HG02798 (cell line): Measurements from ENCODE around the gene PRKD3.

Source experiments
- ATAC-seq: cut with Tn5 transposase; IDR thresholded peaks from one replicate; pipeline ENCODE4 v1.9.1; 2021; ENCODE audit warnings: mild to moderate bottlenecking; ENCODE audit not compliant: unreplicated experiment, poor library complexity

Gene PRKD3

GRCh38 chr2:37343537-37344434 lies 19.2 kb upstream of the PRKD3 start:
- no peak for ATAC-seq

GRCh38 chr2:37342591-37343220 lies 18.1 kb upstream of the PRKD3 start:
- no peak for ATAC-seq

GRCh38 chr2:37340637-37341036 lies 16.0 kb upstream of the PRKD3 start:
- ATAC-seq: no peak

GRCh38 chr2:37338933-37339332 lies 14.3 kb upstream of the PRKD3 start:
- no peak for ATAC-seq

- no peak for ATAC-seq
Measured at GRCh38 chr2:37337620-37338280, 13.1 kb upstream of the PRKD3 start.

- no peak for ATAC-seq
Measured at GRCh38 chr2:37335604-37336003, 11.0 kb upstream of the PRKD3 start.

- no peak for ATAC-seq
Measured at GRCh38 chr2:37333256-37333655, 8.6 kb upstream of the PRKD3 start.

- no peak for ATAC-seq
Measured at GRCh38 chr2:37332560-37332959, 7.9 kb upstream of the PRKD3 start.

GRCh38 chr2:37330681-37331080 lies 6.0 kb upstream of the PRKD3 start:
- ATAC-seq: no peak

GRCh38 chr2:37326866-37327634 lies 2.4 kb upstream of the PRKD3 start:
- no peak for ATAC-seq

GRCh38 chr2:37326285-37326684 lies 1.7 kb upstream of the PRKD3 start:
- ATAC-seq: no peak

GRCh38 chr2:37325625-37326071 lies 1.0 kb upstream of the PRKD3 start:
- no peak for ATAC-seq

GRCh38 chr2:37324536-37324785 lies 172 bp downstream of the PRKD3 start:
- no peak for ATAC-seq

GRCh38 chr2:37323781-37324535 lies 675 bp downstream of the PRKD3 start:
- peak; percentile 21 for ATAC-seq

- no peak for ATAC-seq
Measured at GRCh38 chr2:37323176-37323780, 1.4 kb downstream of the PRKD3 start.

- ATAC-seq: no peak
Measured at GRCh38 chr2:37322368-37322767, 2.3 kb downstream of the PRKD3 start.

GRCh38 chr2:37321029-37321682 lies 3.5 kb downstream of the PRKD3 start:
- ATAC-seq: no peak

- ATAC-seq: no peak
Measured at GRCh38 chr2:37319754-37320609, 4.7 kb downstream of the PRKD3 start.
